OCI-LY3 (cell line): Measurements from ENCODE around the gene RILPL1.

Experiments
- CTCF ChIP-seq: fragments of 200-600, 300-600 bp; sonication (generic); IDR thresholded peaks from 2 replicates; pipeline ENCODE4 v1.5.1; 2014; ENCODE audit warnings: antibody characterized with exemption, low read length, low read depth
- EZH2phosphoT487 ChIP-seq: fragments of 200-600 bp; shearing (Covaris generic); IDR thresholded peaks from 2 replicates; pipeline ENCODE4 v1.6.1; 2018; ENCODE audit warnings: antibody characterized with exemption, mixed run types, low read depth

- no peak for TF ChIP-seq CTCF
- no peak for TF ChIP-seq EZH2phosphoT487
Observed at GRCh38 chr12:123530668-123531067, 2.9 kb downstream of the RILPL1 start.
